GM18951 (cell line): ENCODE measurements around the gene FOXI3.

Experiments used
- POLR2A ChIP-seq: IDR thresholded peaks from 4 replicates; pipeline ENCODE4 v1.6.1; 2011; ENCODE audit warnings: mild to moderate bottlenecking; ENCODE audit not compliant: insufficient read length, insufficient read depth; ENCODE audit errors: extremely low read depth
- in situ Hi-C: fragments of 300-500 bp; cut with MboI; formaldehyde crosslinking; loops from one replicate; pipeline ENCODE4 v1.12.0; 2022; ENCODE audit warnings: low sequenced_read_pairs, mixed read lengths, inconsistent platforms; ENCODE audit not compliant: unreplicated experiment

FOXI3 gene

DNA sequence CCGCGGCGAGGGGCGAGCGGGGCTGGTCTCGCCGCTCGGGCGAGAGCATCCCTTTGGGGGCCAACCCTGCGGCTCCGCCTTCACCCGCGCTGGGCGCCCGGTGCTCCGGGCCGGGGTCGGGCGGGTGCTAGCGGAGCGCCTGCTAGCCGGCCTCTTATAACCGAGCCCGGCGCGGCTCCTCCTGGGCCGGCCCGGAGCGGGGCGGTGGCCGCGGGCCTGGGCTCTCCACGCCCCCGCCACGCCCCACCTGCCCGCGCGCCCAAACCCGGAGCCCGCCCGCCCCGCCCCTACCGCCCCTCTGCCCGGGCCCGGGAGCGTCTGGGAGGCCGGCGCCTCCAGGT is at the start of gene FOXI3:
FOXI3 (minus strand) TSS at position 129 of the 341 bp plus-strand sequence. CDS start 158 bp downstream, outside the sequence.
- in situ Hi-C loops = no loop called here
- no peak for TF ChIP-seq POLR2A

DNA sequence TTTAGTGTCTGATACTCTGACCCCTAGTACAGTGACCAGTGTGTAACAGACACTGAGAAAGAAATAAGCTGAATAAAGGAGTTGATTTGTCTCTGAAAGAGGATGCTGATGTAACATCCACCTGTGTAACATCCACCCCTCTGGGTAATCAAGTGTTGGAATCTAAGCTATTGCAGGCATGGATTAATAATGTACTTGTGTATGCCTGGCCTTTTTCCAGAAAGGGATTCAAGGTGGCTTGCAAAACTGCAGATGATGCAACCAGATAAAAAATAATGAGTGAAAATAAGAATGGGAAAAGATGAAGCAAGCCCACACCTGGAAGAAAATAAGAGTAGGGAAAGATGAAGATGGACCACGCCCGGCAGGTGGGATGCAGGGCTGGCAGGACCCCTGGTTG is 48.2 kb upstream of the FOXI3 start:
- in situ Hi-C loops = no loop called here
- no peak for TF ChIP-seq POLR2A

DNA sequence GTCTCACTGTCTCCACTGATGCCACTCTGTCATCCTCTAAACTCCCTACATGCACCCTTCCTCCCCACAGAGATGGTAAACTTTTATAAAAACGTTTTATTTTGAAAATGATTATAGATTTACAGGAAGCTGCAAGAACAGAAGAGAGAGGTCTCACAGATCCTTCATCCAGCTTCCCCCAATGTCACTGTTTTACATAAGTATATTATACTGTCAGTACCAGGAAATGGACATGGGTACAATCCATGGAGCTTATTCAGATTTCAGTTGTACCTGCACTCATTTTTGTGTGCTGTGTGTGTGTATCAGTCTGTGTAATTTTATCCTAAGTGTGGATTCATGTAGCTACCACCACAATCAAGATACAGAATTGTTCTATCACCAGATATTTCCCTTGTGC is 46.7 kb upstream of the FOXI3 start:
- in situ Hi-C loops = no loop called here
- TF ChIP-seq POLR2A = no peak

DNA sequence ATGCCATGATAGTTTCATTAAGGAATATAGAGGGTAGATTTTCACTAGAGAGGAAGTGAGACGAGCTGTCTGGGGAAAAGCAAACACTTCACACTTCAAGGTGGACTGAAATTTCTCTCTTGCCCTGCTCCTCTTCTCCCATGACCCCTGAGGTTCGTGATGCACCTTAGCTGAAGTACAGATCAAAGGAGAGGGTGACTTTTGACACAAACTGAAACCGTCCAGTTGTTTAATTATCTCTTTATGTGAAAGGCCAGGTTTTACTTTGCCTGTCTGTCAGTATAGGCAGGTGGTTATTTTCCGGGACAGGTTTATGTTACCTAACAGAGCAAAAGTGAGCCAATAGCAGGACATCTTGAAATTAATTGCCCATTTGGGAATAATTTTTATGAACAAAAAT is 41.0 kb upstream of the FOXI3 start:
- no peak for TF ChIP-seq POLR2A
- in situ Hi-C loops = no loop called here

DNA sequence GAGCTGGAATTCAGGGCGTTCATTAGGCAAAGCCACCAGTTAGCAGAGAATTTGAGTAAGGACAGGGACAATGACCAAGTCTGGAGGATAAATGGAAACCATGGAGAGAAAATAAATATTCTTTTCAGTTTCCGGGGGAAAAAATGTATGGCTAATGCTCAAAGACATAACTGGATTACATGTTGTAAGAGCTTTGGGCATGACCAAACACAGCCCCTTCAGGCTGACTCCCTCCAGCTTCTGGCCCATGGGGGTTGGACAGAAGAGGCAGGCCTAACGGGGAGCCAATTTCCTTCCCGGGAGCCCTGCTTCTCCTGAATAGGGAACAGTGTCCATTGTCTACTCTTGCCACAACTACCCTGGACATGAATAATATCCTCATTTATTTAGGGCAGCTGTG is 39.5 kb upstream of the FOXI3 start:
- no peak for TF ChIP-seq POLR2A
- in situ Hi-C loops = no loop called here

DNA sequence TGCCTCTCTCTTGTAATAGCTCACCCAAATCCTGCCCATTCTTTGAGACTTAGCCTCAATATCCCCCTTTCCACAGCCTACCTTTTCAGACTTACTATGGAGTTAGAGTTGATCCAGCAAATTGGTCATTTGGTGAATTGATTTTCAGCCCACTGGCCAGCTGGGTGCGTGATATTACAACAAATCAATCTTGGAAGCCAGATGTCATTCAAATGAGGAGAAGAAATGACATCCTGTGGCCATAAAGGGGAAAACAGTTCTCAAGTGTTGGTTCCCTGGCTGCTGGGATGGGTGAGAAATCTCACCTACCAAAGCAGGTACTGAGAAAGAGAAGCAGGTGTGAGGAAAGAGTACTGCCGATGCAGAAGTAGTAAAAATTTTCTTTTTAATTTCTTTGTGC is 36.7 kb upstream of the FOXI3 start:
- no peak for TF ChIP-seq POLR2A
- in situ Hi-C loops = no loop called here

DNA sequence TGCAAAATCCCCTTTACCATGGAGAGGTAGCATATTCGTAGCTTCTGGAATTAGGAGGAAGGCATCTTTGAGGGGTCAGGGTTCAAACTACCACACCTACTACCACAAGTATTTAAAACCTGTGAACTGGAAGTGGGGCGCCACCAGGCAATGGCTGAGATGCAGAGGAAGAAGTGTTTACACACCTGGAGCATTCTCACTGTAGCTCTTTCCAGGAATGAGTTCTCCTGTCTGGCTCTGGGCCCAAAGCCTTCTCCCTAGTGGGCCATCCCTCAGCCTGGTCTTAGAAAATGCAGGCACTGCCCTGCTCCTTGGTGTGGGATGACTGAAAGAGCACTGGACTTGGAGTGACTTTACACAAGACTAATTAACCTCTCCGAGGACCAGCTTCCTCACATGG is 30.7 kb upstream of the FOXI3 start:
- in situ Hi-C loops = no loop called here
- no peak for TF ChIP-seq POLR2A

DNA sequence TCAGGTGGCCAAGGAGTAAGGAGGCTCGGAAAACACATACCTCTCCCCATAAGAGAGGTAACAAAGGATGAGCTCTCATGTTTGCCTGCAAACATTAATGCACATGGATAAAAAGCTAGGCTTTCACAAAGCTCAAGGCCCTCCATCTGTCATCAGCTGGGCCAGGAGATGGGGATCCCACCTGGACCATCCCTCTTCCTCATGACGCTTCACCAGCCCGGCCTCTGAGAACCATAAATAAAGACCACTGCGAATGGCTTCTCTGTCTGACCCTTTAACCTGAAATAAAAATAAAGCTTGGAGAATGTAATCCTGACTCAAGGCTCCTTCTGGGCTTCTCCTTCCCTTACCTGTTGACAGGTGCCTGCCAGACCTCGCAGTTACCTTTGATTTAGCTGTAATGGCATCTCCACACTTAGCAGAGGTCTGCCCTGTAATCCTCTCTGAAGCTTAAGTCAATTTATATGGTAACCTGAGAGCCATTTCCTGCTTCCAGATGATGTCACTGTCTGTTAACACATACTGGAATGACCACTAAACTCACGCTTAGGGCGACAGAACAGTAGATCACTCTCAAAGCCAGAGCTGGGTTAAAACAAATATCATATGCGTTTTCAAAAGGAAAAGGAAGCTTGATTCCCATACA is 29.3 kb upstream of the FOXI3 start:
- in situ Hi-C loops = no loop called here
- no peak for TF ChIP-seq POLR2A

DNA sequence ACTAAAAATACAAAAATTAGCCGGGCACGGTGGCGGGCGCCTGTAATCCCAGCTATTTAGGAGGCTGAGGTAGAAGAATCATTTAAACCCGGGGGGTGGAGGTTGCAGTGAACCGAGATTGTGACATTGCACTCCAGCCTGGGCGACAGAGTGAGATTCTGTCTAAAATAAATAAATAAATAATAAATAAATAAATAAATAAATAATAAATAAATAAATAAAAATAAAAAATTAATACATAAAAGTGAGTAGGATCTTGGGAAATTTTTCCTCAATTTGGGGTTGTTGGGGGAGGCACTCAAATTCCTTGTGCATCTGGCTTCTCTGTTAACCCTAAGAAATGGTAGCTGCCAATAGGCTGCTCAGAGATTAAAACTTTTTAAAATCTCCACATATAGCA is 20.3 kb upstream of the FOXI3 start:
- TF ChIP-seq POLR2A = no peak
- in situ Hi-C loops = no loop called here

DNA sequence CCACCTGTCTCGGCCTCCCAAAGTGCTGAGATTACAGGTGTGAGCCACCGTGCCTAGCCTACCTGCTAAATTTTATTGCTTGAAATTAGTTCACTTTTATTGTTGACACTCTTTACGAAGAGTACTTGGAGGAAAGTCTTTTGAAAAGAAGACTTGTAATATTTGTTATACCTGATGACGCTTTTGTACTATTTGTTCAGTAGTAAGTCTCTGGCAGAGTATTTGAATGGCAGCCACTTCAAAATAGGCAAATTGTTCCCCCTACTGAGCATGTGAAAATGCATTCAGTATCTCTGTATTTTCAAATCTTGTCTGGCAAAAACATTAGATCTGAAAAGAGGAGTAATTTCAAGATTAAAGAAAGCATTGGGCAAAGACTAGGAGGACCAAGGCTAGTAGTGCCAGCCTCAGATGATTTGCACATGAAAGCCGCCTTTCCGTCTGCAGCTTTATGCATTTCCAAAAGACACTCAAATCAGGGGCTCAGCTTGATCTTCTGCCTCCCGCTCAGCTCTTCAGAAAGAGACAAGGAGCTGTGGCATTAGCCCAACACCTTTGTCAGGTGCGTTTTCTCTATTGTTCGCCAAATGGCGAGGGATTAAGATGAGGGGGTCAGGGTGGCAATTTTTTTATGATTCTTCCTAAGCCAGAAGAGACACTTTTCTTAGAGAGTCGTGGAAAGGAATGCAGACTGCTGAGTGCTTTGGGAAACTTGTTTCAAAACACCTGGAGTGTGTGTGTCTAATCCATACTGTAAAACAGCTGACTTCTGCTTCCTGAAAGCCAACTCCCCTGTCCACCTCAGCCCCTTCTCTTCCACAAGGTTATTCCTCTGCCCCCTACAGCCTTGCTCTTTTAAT is 18.8 kb upstream of the FOXI3 start:
- TF ChIP-seq POLR2A = no peak
- in situ Hi-C loops = no loop called here

DNA sequence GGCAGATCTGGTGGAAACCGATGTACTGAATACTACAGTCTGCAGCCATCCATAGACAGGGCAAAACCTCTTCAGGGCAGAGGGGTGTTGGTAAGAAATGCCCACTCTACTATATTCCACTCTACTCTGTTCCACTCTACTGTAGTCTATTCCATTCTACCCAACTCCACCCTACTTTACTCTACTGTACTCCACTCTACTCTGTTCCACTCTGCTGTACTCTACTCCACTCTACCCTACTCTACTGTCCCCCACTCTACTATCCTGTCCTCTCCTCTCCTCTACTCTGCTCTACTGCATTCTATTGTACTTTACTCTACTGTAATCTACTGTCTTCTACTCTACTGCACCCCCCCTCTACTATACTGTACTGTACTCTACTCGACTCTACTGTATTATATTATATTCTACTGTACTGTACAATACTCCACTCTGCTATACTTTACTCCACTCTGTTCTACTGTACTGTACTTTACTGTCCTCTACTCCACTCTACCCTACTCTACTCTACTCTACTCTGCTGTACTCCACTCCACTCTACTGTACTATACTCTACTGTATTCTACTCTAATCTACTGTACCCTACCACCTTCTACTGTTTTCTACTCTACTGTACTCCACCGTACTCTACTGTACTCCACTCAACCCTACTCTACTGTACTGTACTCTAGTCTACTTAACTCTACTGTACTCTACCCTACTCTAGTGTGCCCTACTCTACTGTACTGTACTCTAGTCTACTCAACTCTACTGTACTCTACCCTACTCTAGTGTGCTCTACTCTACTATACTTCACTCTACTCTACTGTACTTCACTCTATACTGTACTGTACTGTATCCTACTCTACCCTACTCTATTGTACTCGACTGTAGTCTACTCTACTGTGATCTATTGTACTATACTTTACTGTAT is 17.0 kb upstream of the FOXI3 start:
- in situ Hi-C loops = no loop called here

DNA sequence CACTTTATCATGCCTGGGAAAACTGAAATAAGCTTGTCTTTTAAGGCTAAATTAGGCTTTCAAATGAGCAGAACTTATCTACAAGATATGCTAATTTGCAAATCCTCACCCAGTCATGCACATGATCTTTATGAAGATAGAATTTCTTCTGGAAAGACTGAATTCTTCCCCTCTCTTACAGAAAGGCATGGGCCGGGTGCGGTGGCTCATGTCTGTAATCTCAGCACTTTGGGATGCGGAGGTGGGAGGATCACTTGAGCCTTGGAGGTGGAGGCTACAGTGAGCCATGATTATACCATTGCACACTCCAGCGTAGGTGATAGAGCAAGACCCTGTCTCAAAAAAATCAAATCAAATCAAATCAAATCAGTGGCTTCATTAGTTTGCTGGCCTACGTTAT is 11.7 kb upstream of the FOXI3 start:
- in situ Hi-C loops = no loop called here

More for the DNA sequence above, 17.0 kb upstream of the FOXI3 start:
- no peak for TF ChIP-seq POLR2A

DNA sequence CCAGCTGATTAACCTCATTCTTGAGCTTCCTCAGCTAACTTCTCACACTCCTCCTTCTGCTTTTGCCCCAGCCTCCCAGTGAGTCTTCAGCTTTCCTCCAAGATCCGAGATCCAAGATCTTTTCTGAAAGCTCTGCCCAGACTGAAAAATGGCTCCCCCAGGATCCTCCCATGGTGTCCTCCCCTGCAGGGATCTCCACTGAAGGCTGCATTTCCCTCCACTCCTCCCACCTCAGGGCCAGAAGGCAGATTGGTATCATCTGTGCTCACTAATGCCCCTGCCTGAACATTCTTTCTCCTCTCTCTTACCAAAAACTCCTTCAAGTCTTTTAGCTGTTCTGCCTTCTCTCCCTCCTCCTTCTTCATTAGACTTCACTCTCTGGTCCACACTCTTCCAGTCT is 6.1 kb upstream of the FOXI3 start:
- in situ Hi-C loops = no loop called here
- TF ChIP-seq POLR2A = no peak

More for the DNA sequence above, 11.7 kb upstream of the FOXI3 start:
- TF ChIP-seq POLR2A = no peak
